Common myeloid progenitor, CD34-positive (primary cell): ENCODE measurements around the gene DNAJB14.
A peak's percentile ranks its signal among the peaks of the same experiment; 100 is the strongest.

Source experiments
- CTCF ChIA-PET: fragments of 350-600 bp; sonication (Branson Sonifier 250); formaldehyde crosslinking; loops from one replicate; lab custom pipeline; 2021; ENCODE audit warnings: antibody characterized with exemption; lab: Charles Lee
- POLR2A ChIA-PET: fragments of 350-600 bp; sonication (Branson Sonifier 250); formaldehyde crosslinking; loops from one replicate; lab custom pipeline; 2021; ENCODE audit warnings: antibody characterized with exemption; lab: Charles Lee
- DNase-seq, 3 donors: peaks; one replicate each; pipeline versions ENCODE4 v3.0.0 to v3.0.0-alpha.2; 2013
- H3K27ac ChIP-seq, 2 experiments: 1 replicate in 1 of 2; 2 replicates in 1 of 2; pipeline ENCODE4 v1.7.0; 2013; ENCODE audit warnings: inconsistent platforms in 2 of 2, low read length in 2 of 2, mild to moderate bottlenecking in 2 of 2, low read depth in 1 of 2, moderate library complexity in 1 of 2; ENCODE audit not compliant: severe bottlenecking in 2 of 2, insufficient read depth in 1 of 2, poor library complexity in 1 of 2
- H3K27me3 ChIP-seq, 5 experiments: replicated peaks in 2 of 5; 1 replicate in 3 of 5; 2 replicates in 2 of 5; pipeline versions ENCODE4 v1.6.1 to v1.7.0; 2013; ENCODE audit warnings: low read length in 4 of 5, mild to moderate bottlenecking in 2 of 5, moderate library complexity in 2 of 5, inconsistent platforms in 1 of 5; ENCODE audit not compliant: insufficient read depth in 5 of 5, control insufficient read depth in 4 of 5
- H3K36me3 ChIP-seq, 4 experiments: 1 replicate in 2 of 4; 2 replicates in 2 of 4; pipeline versions ENCODE4 v1.6.1 to v1.7.0; 2013; ENCODE audit warnings: low read length in 3 of 4, control low read depth in 1 of 4, mild to moderate bottlenecking in 1 of 4; ENCODE audit not compliant: control insufficient read depth in 4 of 4, insufficient read depth in 4 of 4
- H3K4me1 ChIP-seq, 4 experiments: 1 replicate in 3 of 4; 2 replicates in 1 of 4; pipeline versions ENCODE4 v1.6.1 to v1.7.1; 2013; ENCODE audit warnings: low read length in 3 of 4, mild to moderate bottlenecking in 3 of 4, control low read depth in 1 of 4, inconsistent platforms in 1 of 4, moderate library complexity in 1 of 4; ENCODE audit not compliant: control insufficient read depth in 4 of 4, insufficient read depth in 4 of 4; ENCODE audit errors: control extremely low read depth in 1 of 4
- H3K4me3 ChIP-seq, 7 experiments: 1 replicate in 4 of 7; 2 replicates in 3 of 7; pipeline versions ENCODE4 v1.5.1 to v1.7.0; 2013; ENCODE audit warnings: mild to moderate bottlenecking in 7 of 7, low read length in 6 of 7, moderate library complexity in 6 of 7, inconsistent platforms in 2 of 7, low read depth in 2 of 7, control low read depth in 1 of 7; ENCODE audit not compliant: insufficient read depth in 4 of 7, control insufficient read depth in 1 of 7; ENCODE audit errors: extremely low read depth in 1 of 7
- H3K9me3 ChIP-seq, 5 experiments: 1 replicate in 4 of 5; 2 replicates in 1 of 5; pipeline versions ENCODE4 v1.6.1 to v1.7.1; 2013; ENCODE audit warnings: low read length in 4 of 5, mild to moderate bottlenecking in 2 of 5, inconsistent platforms in 1 of 5, low read depth in 1 of 5, moderate library complexity in 1 of 5; ENCODE audit not compliant: control insufficient read depth in 4 of 5, insufficient read depth in 2 of 5; ENCODE audit errors: control extremely low read depth in 1 of 5
- WGBS: methylation state at CpG from one replicate; pipeline ENCODE4 v1.1.5; 2013; ENCODE audit not compliant: insufficient coverage; 5-methylcytosine and 5-hydroxymethylcytosine counted together

Gene DNAJB14

GRCh38 chr4:99860521-99860920, 85.9 kb downstream of the DNAJB14 start:
- POLR2A ChIA-PET, result no interaction called here
- no CpG with 5 or more reads among the region's 2 CpGs for WGBS

GRCh38 chr4:99859618-99860017, 86.8 kb downstream of the DNAJB14 start:
- DNase-seq, result no peak
- no peak overlapping the region for H3K27ac ChIP-seq
- ChIA-PET POLR2A (no interaction called here), CTCF (interaction anchor here (1.4 kb wide), 1 partner anchor 30 kb away, joined by 3 read pairs; no protein-coding TSS in a partner anchor)
- no peaks in the 10 kb centered on the region for H3K9me3 ChIP-seq
- H3K4me1 ChIP-seq, result peaks cover 26 to 64% (median 32%) of the 10 kb centered on the region in 4 experiments
- no peak overlapping the region for H3K4me3 ChIP-seq
- H3K27me3 ChIP-seq, result no peaks in the 10 kb centered on the region
- H3K36me3 ChIP-seq, result peaks cover 2 to 10% (median 3%) of the 10 kb centered on the region in 4 experiments
- WGBS, result 100% methylated on average over 2 of the region's 2 CpGs

More at GRCh38 chr4:99860521-99860920, 85.9 kb downstream of the DNAJB14 start:
- H3K36me3 ChIP-seq, result peaks cover 3 to 14% (median 4%) of the 10 kb centered on the region in 4 experiments
- H3K27ac ChIP-seq, result no peak overlapping the region
- H3K27me3 ChIP-seq, result no peaks in the 10 kb centered on the region
- CTCF ChIA-PET, result interaction anchor here (0.8 to 0.9 kb wide), 2 partner anchors 24 to 52 kb away, joined by 3 read pairs; no protein-coding TSS in a partner anchor
- peaks cover 21 to 55% (median 28%) of the 10 kb centered on the region in 4 experiments for H3K4me1 ChIP-seq
- no peaks in the 10 kb centered on the region for H3K9me3 ChIP-seq
- no peak for DNase-seq
- H3K4me3 ChIP-seq, result no peak overlapping the region

- DNase-seq, result peak; percentile 37 to 77 (median 70)
- 0% methylated on average over 2 of the region's 3 CpGs for WGBS
- H3K36me3 ChIP-seq, result peaks cover 0 to 16% (median 13%) of the 10 kb centered on the region in 4 experiments
- ChIA-PET CTCF (interaction anchor here (0.7 to 1.6 kb wide), 5 partner anchors 12 to 91 kb away, joined by 3 to 6 read pairs (median 3); no protein-coding TSS in a partner anchor), POLR2A (interaction anchor here (1.0 to 1.2 kb wide), 2 partner anchors 9 to 24 kb away, joined by 3 to 4 read pairs; no protein-coding TSS in a partner anchor)
- peak overlapping the region in 4 of 7 experiments; percentile 17 to 36 (median 26) for H3K4me3 ChIP-seq
- H3K4me1 ChIP-seq, result peaks cover 26 to 65% (median 32%) of the 10 kb centered on the region in 4 experiments
- H3K27me3 ChIP-seq, result no peaks in the 10 kb centered on the region
- H3K9me3 ChIP-seq, result no peaks in the 10 kb centered on the region
- H3K27ac ChIP-seq, result peak overlapping the region; percentile 22 to 55
Measured at GRCh38 chr4:99857307-99857706, 89.1 kb downstream of the DNAJB14 start.

- peak in 2 of 3 donors; percentile 65 to 77 for DNase-seq
- H3K4me3 ChIP-seq, result peak overlapping the region in 2 of 7 experiments; percentile 36
- peaks cover 0 to 16% (median 12%) of the 10 kb centered on the region in 4 experiments for H3K36me3 ChIP-seq
- ChIA-PET CTCF (interaction anchor here (0.9 to 1.6 kb wide), 5 partner anchors 9 to 47 kb away, joined by 3 to 6 read pairs (median 3); partner anchors contain the start of gene DAPP1), POLR2A (no interaction called here)
- H3K4me1 ChIP-seq, result peaks cover 20 to 54% (median 28%) of the 10 kb centered on the region in 4 experiments
- 62% methylated on average over 1 of the region's 1 CpG for WGBS
- H3K27ac ChIP-seq, result peak overlapping the region; percentile 34 to 67
- H3K9me3 ChIP-seq, result no peaks in the 10 kb centered on the region
- no peaks in the 10 kb centered on the region for H3K27me3 ChIP-seq
Measured at GRCh38 chr4:99856166-99856565, 90.3 kb downstream of the DNAJB14 start.

- H3K4me1 ChIP-seq, result peaks cover 20 to 49% (median 26%) of the 10 kb centered on the region in 4 experiments
- peak; percentile 66 to 95 (median 93) for DNase-seq
- no peaks in the 10 kb centered on the region for H3K27me3 ChIP-seq
- peak overlapping the region in 3 of 7 experiments; percentile 5 to 36 (median 36) for H3K4me3 ChIP-seq
- CTCF ChIA-PET, result interaction anchor here (0.7 to 1.6 kb wide), 4 partner anchors 8 to 47 kb away, joined by 3 to 6 read pairs (median 4); partner anchors contain the start of gene DAPP1
- no peaks in the 10 kb centered on the region for H3K9me3 ChIP-seq
- POLR2A ChIA-PET, result no interaction called here
- no CpG with 5 or more reads among the region's 1 CpG for WGBS
- peaks cover 0 to 16% (median 12%) of the 10 kb centered on the region in 4 experiments for H3K36me3 ChIP-seq
- peak overlapping the region; percentile 34 to 67 for H3K27ac ChIP-seq
Measured at GRCh38 chr4:99855678-99856077, 90.7 kb downstream of the DNAJB14 start.

GRCh38 chr4:99853999-99854398, 92.4 kb downstream of the DNAJB14 start:
- Histone ChIP-seq H3K36me3 (peaks cover 0 to 14% (median 12%) of the 10 kb centered on the region in 4 experiments), H3K4me3 (no peak overlapping the region), H3K4me1 (peaks cover 20 to 36% (median 26%) of the 10 kb centered on the region in 4 experiments), H3K9me3 (no peaks in the 10 kb centered on the region), H3K27ac (no peak overlapping the region), H3K27me3 (no peaks in the 10 kb centered on the region)
- WGBS, result no CpG with 5 or more reads among the region's 1 CpG
- CTCF ChIA-PET, result interaction anchor here (1.3 to 2.4 kb wide), 2 partner anchors 11 to 24 kb away, joined by 6 to 7 read pairs; no protein-coding TSS in a partner anchor
- DNase-seq, result no peak
- POLR2A ChIA-PET, result no interaction called here

GRCh38 chr4:99853190-99853589, 93.2 kb downstream of the DNAJB14 start:
- CTCF ChIA-PET, result interaction anchor here (2.2 to 2.4 kb wide), 2 partner anchors 23 to 42 kb away, joined by 7 read pairs; no protein-coding TSS in a partner anchor
- POLR2A ChIA-PET, result no interaction called here

More at GRCh38 chr4:99853190-99853589, 93.2 kb downstream of the DNAJB14 start:
- WGBS, result 100% methylated on average over 2 of the region's 3 CpGs
- Histone ChIP-seq H3K4me3 (no peak overlapping the region), H3K4me1 (peaks cover 20 to 36% (median 26%) of the 10 kb centered on the region in 4 experiments), H3K36me3 (peaks cover 0 to 14% (median 12%) of the 10 kb centered on the region in 4 experiments), H3K9me3 (no peaks in the 10 kb centered on the region), H3K27me3 (no peaks in the 10 kb centered on the region), H3K27ac (no peak overlapping the region)
- no peak for DNase-seq
